Umbilical cord (tissue), 2 donors: ENCODE data around the gene SNAP47. TPM values are rescaled to one million over a fixed set of nuclear protein-coding genes. Genes with fewer than 3 reads are reported as not detected.
"Not testable (repeated sequence)": the region's sequence is repeated elsewhere in the genome, so short reads cannot be mapped to it uniquely, and the experiment has no call there.

ENCODE experiments used
- DNase-seq: peaks from one replicate; pipeline ENCODE4 v3.0.0-alpha.2; 2015; ENCODE audit warnings: low spot score
- total RNA-seq: library from RNA; depleted of rRNA; stranded (reverse); fragments of >200 nt; gene quantifications from one replicate; pipeline ENCODE4 v1.2.3, GENCODE V29; 2014; ENCODE audit warnings: low replicate concordance; ENCODE audit not compliant: insufficient read depth

SNAP47 gene, protein sequence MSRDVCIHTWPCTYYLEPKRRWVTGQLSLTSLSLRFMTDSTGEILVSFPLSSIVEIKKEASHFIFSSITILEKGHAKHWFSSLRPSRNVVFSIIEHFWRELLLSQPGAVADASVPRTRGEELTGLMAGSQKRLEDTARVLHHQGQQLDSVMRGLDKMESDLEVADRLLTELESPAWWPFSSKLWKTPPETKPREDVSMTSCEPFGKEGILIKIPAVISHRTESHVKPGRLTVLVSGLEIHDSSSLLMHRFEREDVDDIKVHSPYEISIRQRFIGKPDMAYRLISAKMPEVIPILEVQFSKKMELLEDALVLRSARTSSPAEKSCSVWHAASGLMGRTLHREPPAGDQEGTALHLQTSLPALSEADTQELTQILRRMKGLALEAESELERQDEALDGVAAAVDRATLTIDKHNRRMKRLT
- total RNA-seq, result 76.1 TPM

GRCh38 chr1:227734856-227735538 is at the start of gene SNAP47, which contains the start of gene JMJD4:
SNAP47 (plus strand) TSS chr1:227735435; CDS start chr1:227747737, 12,302 bp downstream.
JMJD4 (minus strand) TSS chr1:227735302; CDS start chr1:227735273, 29 bp downstream.
- DNase-seq, result peak; percentile 93

GRCh38 chr1:227685807-227686206 is 49.4 kb upstream of the SNAP47 start:
- no peak for DNase-seq

DNA sequence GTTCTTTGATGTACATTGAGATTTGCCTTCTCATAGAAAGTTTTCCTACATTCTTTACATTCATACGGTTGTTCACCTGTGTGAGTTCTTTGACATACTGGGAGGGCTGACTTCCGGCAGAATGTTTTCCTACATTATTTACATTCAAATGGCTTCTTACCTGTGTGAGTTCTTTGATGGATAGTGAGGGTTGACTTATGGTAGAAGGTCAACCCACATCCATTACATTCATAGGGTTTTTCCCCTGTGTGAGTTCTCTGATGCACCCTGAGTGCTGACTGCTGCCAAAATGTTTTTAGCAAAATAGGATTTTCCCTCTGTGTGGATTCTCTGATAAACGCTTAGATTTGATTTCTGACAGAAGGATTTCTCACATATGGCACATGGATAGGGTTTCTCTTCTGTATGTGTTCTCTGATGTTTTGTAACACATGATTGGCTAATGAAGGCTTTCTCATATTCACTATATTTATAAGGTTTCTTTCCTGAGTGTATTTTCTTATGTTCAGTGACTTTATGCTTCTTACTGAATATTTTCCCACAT is 37.8 kb upstream of the SNAP47 start:
- no peak for DNase-seq

DNA sequence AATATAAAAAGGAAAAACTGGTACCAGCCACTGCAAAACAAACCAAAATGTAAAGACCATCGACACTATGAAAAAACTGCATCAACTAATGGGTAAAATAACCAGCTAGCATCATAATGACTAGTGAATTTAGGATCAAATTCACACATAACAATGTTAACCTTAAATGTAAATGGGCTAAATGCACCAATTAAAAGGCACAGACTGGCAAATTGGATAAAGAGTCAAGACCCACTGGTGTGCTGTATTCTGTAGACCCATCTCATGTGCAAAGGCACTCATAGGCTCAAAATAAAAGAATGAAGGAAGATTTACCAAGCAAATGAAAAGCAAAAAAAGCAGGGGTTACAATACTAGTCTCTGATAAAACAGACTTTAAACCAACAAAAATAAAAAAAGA is 33.6 kb upstream of the SNAP47 start:
- not testable (repeated sequence) for DNase-seq

DNA sequence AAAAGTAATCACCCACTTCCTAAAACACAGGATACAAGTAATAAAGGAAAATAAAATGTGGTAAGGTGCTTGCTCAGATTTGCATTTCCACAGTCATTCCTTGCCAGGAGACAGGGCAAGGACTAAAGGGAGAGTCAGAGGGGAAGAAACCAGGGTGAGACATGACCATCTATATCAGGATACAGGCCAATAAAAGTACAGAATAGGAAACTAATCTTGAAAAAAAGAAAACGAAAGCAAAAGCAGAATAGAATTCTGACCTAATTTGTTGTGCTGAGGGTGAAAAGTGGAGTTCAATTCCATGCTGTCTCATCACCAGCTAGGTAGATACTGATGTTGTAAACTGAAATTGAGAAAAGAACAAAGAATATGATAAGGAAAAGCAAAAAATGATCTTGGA is 27.4 kb upstream of the SNAP47 start:
- DNase-seq, result no peak

- DNase-seq, result no peak
Measured at GRCh38 chr1:227709451-227709850, 25.8 kb upstream of the SNAP47 start.

GRCh38 chr1:227710474-227710873 is 24.8 kb upstream of the SNAP47 start:
- DNase-seq, result not testable (repeated sequence)

DNA sequence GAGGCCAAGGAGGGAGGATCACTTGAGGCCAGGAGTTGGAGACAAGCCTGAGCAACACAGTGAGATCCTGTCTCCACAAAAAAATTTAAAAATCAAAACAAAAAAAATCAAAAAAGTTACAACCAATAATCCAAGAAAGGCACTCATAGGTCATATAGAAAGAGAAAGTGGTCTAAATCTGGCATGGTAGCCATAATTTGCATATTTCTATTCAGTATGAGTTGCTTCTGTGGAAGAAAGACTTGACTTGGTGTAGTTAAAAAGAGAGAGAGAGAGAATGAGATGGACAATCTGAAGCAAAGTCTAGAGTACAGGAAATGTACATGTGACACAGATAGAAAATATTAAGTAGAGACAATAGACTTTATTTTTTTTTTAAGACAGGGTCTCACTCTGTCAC is 22.6 kb upstream of the SNAP47 start:
- no peak for DNase-seq

DNA sequence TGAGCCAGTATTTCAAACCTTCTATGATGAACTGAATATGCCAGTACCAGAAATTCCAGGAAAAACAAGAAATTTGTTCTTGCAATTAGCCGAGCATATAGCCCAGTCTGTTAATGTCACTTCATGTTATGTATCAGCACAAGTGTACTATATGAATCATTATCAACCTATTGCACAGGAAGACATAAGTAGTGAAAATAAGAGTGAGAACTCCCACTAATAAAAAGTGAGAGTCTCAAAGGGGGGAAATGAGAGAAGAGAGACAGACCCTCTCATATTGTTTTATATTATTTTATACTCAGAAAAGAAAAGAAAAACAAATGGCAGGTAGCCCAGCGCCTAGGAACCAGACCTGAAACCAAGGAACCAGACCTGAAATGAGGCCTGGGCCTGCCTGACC is 16.3 kb upstream of the SNAP47 start:
- no peak for DNase-seq

DNA sequence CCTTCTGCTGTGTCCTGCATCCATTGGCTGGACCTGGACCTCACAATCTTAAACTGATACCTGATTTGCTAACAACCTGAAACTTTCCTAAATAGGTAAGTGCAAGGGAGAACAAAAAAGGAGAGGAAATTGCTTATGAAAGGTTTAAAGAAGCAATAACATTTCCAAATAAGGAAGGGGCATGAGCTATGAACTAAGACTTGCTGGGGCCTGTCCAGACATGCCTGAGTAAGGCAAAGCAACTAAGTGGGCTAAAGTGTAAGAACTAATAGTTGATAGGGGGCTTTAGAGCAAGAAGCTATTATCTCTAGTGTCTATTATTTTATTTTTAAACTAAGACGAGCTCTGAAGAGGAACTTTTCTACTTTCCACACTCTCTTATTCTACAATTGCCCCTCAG is 11.8 kb upstream of the SNAP47 start:
- DNase-seq, result no peak

- DNase-seq, result no peak
Measured at GRCh38 chr1:227725046-227725445, 10.2 kb upstream of the SNAP47 start.

- DNase-seq, result no peak
Measured at GRCh38 chr1:227726318-227726717, 8.9 kb upstream of the SNAP47 start.

DNA sequence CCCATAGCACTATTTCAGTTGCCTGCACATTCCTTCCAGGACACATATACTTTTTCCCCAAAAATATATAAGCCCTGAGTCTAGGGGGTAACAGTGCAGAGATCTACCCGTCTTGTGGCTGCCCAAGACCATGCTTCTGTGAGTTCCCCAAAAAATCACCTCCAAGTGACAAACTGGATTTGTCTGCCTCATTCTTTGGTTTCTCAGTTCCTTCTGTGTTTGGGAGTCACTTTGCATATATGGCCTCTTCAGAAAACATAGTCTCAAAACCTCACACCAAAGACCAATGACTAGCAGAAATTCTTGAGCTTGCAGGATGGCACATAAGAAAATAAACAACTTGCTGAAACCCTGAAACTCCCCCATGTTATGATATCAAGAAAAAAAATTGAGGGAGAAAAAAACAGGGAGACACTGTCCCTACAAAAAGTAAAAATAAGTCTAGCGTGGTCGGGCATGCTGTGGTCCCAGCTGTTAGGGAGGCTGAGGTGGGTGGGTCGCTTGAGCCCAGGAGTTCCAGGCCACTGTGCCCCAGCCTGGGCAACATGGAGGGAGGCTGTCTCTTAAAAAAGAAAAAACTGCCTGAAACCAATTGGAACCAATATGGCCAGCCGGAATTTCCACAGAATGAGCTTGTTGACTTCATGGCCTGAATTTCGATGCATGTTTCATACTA is 8.2 kb upstream of the SNAP47 start:
- DNase-seq, result no peak

- peak; percentile 71 for DNase-seq
Measured at GRCh38 chr1:227728059-227728891, 7.0 kb upstream of the SNAP47 start.

DNA sequence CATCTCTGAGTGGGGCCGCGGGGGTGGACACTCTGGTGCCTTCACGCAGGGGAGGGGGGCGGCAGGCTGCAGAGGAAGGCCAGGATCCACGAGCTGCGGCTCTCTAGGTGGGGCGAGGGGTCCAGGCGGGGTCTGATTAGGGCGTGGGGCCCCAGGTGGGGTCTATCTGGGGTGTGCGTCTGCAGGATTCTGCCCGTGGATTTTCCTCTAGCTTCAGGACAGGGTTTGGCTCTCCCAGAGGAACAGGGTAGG is 6.4 kb upstream of the SNAP47 start:
- no peak for DNase-seq

DNA sequence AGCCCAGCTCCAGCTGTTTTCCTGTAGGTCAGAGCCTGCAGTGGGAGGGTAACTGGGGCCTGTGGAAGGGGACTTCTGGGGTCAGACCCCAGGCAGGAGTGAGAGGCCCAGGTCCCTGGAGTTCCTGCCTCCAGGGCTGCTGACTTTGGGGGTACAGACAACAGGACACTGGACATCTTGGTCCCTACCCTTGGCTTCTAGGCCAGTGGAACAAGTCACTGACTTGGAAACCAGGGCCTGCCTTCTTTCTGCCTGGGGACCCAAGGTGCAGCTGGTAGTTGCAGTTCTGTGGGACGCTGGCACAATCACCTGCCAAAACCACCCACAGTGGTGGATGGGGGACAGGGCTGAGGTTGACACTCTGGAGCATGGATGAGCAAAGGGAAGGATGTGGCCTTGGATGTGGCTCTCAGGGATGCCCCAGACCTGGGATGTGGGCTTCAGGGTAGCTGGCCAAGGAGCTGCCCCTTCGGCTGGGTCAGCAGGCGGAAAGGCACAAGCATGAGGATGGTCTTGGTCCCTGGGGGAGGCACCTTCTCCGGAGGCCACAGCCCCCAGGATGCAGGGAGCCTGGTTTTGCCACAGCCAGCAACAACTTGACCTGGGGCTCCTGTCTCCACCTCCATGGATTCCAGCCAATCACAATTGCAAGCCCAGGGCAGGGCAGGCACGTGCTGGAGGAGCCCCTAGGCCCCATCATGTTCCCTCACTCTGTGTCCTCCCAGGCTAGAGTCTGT is 5.9 kb upstream of the SNAP47 start:
- peak; percentile 23 for DNase-seq

- DNase-seq, result peak; percentile 54
Measured at GRCh38 chr1:227729881-227730629, 5.2 kb upstream of the SNAP47 start.

DNA sequence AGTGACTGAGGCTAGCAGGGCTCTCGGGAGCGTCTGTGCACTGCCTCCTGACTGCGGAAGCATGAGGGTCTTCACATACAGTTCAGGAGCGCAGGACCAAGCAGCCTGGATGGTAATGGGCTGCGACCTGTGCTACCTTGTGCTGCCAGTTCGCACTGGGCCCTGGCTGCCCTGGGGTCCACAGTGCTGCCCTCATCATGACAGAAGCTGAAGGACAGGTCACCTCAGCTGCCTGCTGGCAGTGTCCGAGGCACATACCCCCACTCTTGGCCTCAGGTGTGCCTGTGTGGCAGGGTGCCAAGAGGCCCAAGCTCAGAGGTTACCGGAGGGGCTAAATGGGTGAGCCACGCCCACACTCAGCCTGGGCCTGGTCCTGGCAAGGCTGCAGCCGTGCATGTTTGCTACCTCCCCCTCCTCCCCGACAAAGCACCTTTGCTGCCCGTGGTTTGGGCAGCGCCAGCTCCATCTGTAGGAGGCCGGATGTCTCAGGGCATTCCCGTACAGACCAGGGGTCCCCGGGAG is 4.5 kb upstream of the SNAP47 start:
- DNase-seq, result no peak

DNA sequence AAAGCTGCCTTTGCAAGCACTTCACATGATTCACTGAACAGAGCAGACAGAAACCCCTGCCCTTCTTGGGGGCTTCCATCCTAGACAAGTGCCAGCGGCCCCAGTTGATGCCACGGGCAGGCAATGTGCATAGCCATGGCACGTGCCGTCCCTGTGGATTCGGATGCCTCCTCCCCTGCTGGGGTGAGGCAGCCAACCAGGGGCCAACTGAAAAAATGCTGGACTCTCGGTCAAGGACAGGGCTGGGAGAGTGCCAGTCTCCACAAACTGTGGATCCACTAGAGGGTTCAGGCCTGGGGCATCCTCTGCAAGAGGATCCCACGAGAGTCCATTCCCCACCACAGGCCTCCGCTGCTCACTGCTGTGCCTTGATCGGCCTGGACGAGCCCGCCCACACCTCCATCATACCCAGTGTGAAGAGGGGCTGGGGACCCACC is 4.0 kb upstream of the SNAP47 start:
- no peak for DNase-seq
